GM19324 (cell line): ENCODE results near the gene PRG3.
A peak's percentile ranks its signal among the peaks of the same experiment; 100 is the strongest.
"Not testable (repeated sequence)": the region's sequence is repeated elsewhere in the genome, so short reads cannot be mapped to it uniquely, and the experiment has no call there.

Source experiments
- ATAC-seq: cut with Tn5 transposase; IDR thresholded peaks from one replicate; pipeline ENCODE4 v1.9.1; 2021; ENCODE audit warnings: mild to moderate bottlenecking, moderate library complexity; ENCODE audit not compliant: unreplicated experiment, low FRiP score

PRG3 gene

GRCh38 chr11:57342702-57343101 is 38.2 kb downstream of the PRG3 start:
- ATAC-seq = no peak

DNA sequence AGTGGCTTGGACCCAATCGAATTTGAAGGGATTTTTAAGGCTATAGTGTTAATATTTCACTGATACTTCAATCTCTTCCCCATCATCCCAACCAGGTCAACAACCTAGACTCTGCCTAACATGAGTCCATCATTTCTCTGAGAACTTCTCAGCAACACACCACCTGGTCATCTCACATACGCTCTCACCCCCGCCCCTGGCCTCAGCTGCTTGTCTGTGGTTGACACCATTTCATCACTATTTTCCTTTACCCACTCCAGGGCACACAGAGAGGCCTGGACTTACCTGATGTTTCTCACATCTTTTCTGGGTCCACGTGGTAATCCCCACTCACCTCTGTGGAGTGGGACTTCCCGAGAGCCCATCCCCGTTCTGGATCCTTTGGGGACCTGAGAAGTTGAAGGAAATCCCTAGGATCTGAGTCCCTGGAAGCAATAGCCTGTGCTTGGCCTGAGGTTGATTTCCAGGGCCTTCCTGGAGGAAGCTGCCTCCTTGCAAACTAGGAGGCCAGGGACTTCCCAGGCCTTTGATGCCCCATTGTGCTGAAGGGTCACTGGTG is 39.6 kb downstream of the PRG3 start:
- ATAC-seq = no peak

GRCh38 chr11:57340039-57340615 is 40.8 kb downstream of the PRG3 start:
- no peak for ATAC-seq

DNA sequence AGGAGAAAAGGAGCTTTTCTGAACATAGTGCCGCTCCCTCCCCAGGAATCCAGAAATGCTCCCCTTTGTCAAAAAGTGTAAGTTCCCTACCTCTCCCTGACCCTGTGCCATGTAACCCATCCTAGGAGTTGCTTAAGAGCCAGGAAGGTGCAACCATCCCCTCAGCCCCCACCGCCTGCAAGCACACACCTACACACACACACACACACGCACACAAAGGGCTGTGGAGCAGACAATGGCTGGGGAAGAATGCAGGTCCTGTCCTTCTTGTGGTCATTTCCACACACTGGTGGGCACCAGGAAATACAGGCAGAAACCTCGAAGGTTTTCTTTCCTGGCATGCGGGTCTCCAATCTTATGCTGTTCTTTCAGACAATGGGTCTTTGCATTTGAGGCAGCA is 41.6 kb downstream of the PRG3 start:
- no peak for ATAC-seq

DNA sequence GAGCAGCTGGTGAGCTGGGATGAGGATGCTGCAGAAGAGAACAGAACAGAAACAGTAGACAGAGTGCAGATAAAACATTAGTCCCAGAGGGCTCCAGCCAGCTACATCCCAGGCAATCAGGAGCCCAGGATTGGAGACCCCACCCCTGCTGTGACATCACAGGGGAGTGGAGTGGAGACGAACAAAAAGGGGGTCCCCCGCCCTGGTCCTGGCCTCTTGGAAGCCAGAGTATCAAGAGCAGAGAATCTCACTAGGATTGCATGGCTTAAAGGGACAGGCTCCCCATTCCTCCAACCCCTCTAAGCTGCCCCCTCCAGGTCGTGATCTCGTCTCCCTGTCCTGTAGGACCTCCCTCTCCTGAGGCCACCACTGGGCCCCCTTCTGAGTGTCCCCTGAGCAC is 42.8 kb downstream of the PRG3 start, which contains the start of gene P2RX3:
TSS of gene P2RX3 (plus strand) at position 211 of the 400 bp plus-strand sequence. CDS start 199 bp downstream, outside the sequence.
- no peak for ATAC-seq

DNA sequence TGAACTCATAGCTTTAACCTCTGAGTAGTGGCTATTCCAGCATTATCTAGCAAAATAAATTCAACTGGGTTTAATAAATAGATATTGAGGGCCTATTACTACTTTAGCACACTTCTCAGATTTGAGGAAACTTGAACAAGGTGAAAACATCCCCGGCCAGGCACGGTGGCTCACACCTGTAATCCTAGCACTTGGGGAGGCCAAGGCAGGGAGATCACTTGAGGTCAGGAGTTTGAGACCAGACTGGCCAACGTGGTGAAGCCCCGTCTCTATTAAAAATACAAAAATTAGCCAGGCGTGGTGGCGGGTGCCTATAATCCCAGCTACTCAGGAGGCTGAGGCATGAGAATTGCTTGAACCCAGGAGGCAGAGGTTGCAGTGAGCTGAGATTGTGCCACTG is 44.1 kb downstream of the PRG3 start:
- ATAC-seq = not testable (repeated sequence)

- ATAC-seq = no peak
Observed at GRCh38 chr11:57336111-57336666, 44.8 kb downstream of the PRG3 start.

GRCh38 chr11:57335343-57336110 is 45.4 kb downstream of the PRG3 start, which contains the start of gene SSRP1:
Gene SSRP1 (minus strand): TSS chr11:57335892. CDS start chr11:57335121, 771 bp downstream.
- ATAC-seq = peak; percentile 100

GRCh38 chr11:57335023-57335342 is 46.0 kb downstream of the PRG3 start:
- no peak for ATAC-seq

GRCh38 chr11:57332694-57333440 is 48.1 kb downstream of the PRG3 start:
- no peak for ATAC-seq

GRCh38 chr11:57331720-57332119 is 49.2 kb downstream of the PRG3 start:
- ATAC-seq = no peak

DNA sequence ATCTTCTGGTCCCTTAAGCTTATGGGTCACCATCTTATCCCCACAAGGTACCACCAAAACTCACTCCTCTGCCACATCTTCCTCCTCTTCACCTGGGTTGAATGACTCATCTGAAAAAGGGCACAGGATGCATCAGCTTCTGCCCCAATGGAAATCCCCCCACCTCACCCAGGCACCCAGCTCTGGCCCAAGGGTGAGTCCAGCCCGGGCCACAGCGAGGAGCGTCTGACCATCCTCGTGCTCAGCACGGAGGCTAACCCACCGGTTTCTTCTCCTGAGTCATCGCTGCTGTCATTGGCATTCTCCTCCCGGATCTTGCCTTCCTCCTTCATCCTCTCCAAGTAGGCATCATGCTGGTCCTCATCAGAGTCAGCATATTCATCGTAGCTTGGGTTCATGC is 50.9 kb downstream of the PRG3 start:
- no peak for ATAC-seq

GRCh38 chr11:57327721-57328120 is 53.2 kb downstream of the PRG3 start:
- ATAC-seq = no peak
